BLaER1 (cell line): ENCODE results near the gene GPD1L.

Experiments used
- H3K27ac ChIP-seq: shearing (Covaris generic); formaldehyde crosslinking; 2 replicates; pipeline ENCODE4 v1.8.1; 2022
- H3K27me3 ChIP-seq: shearing (Covaris generic); formaldehyde crosslinking; 2 replicates; pipeline ENCODE4 v1.8.1; 2022
- H3K36me3 ChIP-seq: shearing (Covaris generic); formaldehyde crosslinking; 2 replicates; pipeline ENCODE4 v1.8.1; 2022
- H3K4me1 ChIP-seq: shearing (Covaris generic); formaldehyde crosslinking; 2 replicates; pipeline ENCODE4 v1.8.1; 2022
- H3K4me2 ChIP-seq: shearing (Covaris generic); formaldehyde crosslinking; 2 replicates; pipeline ENCODE4 v1.8.1; 2022
- H3K4me3 ChIP-seq: shearing (Covaris generic); formaldehyde crosslinking; 2 replicates; pipeline ENCODE4 v1.8.1; 2022
- H3K9ac ChIP-seq: shearing (Covaris generic); formaldehyde crosslinking; 2 replicates; pipeline ENCODE4 v1.8.1; 2022
- H3K9me3 ChIP-seq: shearing (Covaris generic); formaldehyde crosslinking; 2 replicates; pipeline ENCODE4 v1.8.1; 2022
- H4K20me1 ChIP-seq: shearing (Covaris generic); formaldehyde crosslinking; 2 replicates; pipeline ENCODE4 v1.8.1; 2022
- Cebpa-rat ChIP-seq: shearing (Covaris generic); IDR thresholded peaks from 2 replicates; pipeline ENCODE4 v1.8.1; 2022

GPD1L gene

DNA sequence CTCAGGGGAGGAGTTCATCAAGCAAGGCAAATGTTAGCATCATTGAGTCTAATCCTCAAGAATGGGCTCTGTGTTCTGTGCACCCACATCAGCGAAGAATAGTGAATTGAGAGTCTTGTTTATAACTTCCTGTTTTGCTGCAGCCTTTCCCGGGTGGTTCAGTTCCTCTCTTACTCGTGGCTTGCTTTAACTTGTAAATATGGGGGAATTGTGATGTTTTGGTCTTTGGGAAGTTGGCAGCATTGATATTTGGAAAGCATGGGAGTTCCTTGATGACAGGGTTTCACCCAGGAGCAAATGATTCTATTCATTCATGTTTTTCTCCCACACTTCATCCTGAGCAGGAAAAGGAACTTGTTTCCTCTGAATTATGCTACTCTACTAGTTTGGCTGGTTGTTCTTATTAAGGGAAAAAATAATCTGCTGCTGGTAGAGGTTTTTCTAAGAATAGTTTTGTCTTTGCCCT is 40.4 kb downstream of the GPD1L start:
- H3K4me2 ChIP-seq, result peak overlapping the region; percentile 45
- peak overlapping the region; percentile 18; the same call in 1 of the 2 replicates for H3K27ac ChIP-seq
- H3K9ac ChIP-seq, result no peak overlapping the region

DNA sequence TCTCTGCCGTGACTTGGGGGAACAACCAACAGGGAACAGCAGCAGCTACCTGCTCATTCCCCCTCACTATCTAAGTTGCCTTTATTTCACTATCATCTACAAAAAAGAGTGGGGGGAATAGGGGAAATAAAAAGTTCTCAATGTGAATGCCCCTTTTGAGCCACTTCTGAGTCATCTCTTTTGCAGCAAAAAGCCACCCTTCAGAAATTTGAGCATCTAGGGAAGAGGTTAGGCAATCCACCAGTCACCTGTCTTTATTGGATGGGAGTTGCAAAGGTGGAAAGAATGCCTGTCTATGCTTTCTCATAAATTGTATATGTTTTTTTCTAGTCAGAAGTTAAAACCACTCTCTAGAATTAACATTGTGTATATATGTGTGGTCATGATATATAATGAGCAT is 41.1 kb downstream of the GPD1L start:
- Histone ChIP-seq H3K4me2 (no peak overlapping the region), H4K20me1 (no peaks in the 10 kb centered on the region), H3K27ac (no peak overlapping the region), H3K9ac (no peak overlapping the region), H3K9me3 (no peaks in the 10 kb centered on the region), H3K4me1 (peaks cover 22% of the 10 kb centered on the region), H3K27me3 (no peaks in the 10 kb centered on the region), H3K4me3 (no peak overlapping the region), H3K36me3 (peaks cover 50% of the 10 kb centered on the region)
- TF ChIP-seq Cebpa-rat, result no peak

More for the DNA sequence above, 40.4 kb downstream of the GPD1L start:
- Histone ChIP-seq H3K9me3 (no peaks in the 10 kb centered on the region), H3K27me3 (no peaks in the 10 kb centered on the region), H3K36me3 (peaks cover 47% of the 10 kb centered on the region), H4K20me1 (no peaks in the 10 kb centered on the region), H3K4me1 (peaks cover 22% of the 10 kb centered on the region), H3K4me3 (no peak overlapping the region)
- TF ChIP-seq Cebpa-rat, result no peak

- Histone ChIP-seq H3K36me3 (peaks cover 54% of the 10 kb centered on the region), H4K20me1 (no peaks in the 10 kb centered on the region), H3K27me3 (no peaks in the 10 kb centered on the region), H3K4me3 (no peak overlapping the region), H3K9me3 (no peaks in the 10 kb centered on the region), H3K4me2 (no peak overlapping the region), H3K9ac (no peak overlapping the region), H3K27ac (no peak overlapping the region), H3K4me1 (peaks cover 22% of the 10 kb centered on the region)
- TF ChIP-seq Cebpa-rat, result no peak
Measured at GRCh38 chr3:32147933-32148332, 41.5 kb downstream of the GPD1L start.

GRCh38 chr3:32148351-32148750 is 41.9 kb downstream of the GPD1L start:
- Histone ChIP-seq H3K9ac (no peak overlapping the region), H3K4me3 (no peak overlapping the region), H3K27ac (no peak overlapping the region), H4K20me1 (no peaks in the 10 kb centered on the region), H3K27me3 (no peaks in the 10 kb centered on the region), H3K4me2 (no peak overlapping the region), H3K4me1 (peaks cover 22% of the 10 kb centered on the region), H3K9me3 (no peaks in the 10 kb centered on the region), H3K36me3 (peaks cover 57% of the 10 kb centered on the region)
- TF ChIP-seq Cebpa-rat, result no peak

DNA sequence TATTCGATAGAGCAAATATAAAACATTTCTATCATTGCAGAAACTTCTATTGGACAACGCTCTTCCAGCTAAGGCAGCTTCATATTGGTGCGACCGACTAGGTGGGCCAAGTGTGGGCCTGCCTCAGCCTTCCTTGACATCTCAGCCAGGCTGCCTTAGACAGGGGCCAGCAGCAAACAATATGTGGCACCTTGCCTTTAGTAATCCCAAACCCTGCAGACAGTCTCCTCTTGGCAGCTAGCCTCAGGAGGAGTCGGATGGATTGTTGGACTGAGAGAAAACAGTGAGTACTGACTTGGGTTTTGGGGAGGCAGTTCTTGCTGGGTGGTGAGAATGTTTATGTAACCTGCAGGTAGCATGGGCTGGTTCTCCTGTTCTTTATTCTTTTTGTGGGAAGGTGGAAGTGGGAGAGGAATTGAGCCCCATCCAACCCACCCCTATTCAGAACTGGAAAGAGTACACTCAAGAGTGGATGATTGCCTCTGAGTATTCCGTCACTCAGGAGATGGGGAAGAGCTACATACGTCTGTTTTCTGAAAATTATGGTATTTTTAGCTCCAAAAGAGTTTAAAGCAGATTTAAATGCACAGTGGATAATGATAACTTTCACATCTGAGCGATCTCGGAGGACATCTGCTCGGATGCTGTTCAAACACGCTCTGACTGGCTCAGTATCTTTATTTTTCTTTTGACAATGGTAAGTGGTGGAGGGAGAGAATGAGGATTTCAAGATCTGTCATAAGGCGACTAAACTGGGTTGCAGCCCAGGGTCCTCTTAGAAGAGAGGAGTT is 47.2 kb downstream of the GPD1L start:
- no peaks in the 10 kb centered on the region for H3K27me3 ChIP-seq

GRCh38 chr3:32154205-32154579 is 47.8 kb downstream of the GPD1L start:
- H3K4me1 ChIP-seq, result no peaks in the 10 kb centered on the region
- no peaks in the 10 kb centered on the region for H3K27me3 ChIP-seq
- peaks cover 69% of the 10 kb centered on the region for H3K36me3 ChIP-seq
- no peaks in the 10 kb centered on the region for H4K20me1 ChIP-seq
- no peak overlapping the region for H3K9ac ChIP-seq
- TF ChIP-seq Cebpa-rat, result no peak
- no peak overlapping the region for H3K4me2 ChIP-seq
- 0 out of 2 replicates have a peak, but pooled peaks cover 3% of the 10 kb centered on the region for H3K9me3 ChIP-seq
- no peak overlapping the region for H3K27ac ChIP-seq
- H3K4me3 ChIP-seq, result no peak overlapping the region

More for the DNA sequence above, 47.2 kb downstream of the GPD1L start:
- Histone ChIP-seq H3K9ac (no peak overlapping the region), H3K4me1 (no peaks in the 10 kb centered on the region), H4K20me1 (no peaks in the 10 kb centered on the region), H3K36me3 (peaks cover 69% of the 10 kb centered on the region), H3K4me2 (no peak overlapping the region), H3K27ac (no peak overlapping the region), H3K9me3 (no peaks in the 10 kb centered on the region), H3K4me3 (no peak overlapping the region)
- TF ChIP-seq Cebpa-rat, result no peak

DNA sequence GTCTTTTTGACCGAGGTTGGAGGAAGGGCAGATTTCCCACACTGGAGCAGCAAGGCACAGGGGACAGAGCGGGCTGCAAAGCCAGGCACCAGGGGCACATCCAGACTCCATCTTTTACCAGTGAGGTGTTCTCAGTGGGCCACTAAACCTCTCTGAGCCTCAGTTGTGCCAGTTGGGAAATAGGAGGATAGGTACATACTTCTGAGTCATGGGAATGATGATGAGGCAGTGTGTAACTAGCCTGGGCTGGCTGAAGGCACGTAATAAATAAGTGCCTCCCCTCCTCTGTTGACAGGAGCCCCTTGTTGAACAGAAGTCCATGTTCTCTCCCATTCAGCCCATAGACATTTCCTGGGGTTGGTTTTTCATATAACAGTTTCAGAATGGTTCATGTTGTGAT is 48.7 kb downstream of the GPD1L start:
- H4K20me1 ChIP-seq, result no peaks in the 10 kb centered on the region
- no peak overlapping the region for H3K4me3 ChIP-seq
- H3K27me3 ChIP-seq, result no peaks in the 10 kb centered on the region
- H3K9ac ChIP-seq, result no peak overlapping the region
- peaks cover 65% of the 10 kb centered on the region for H3K36me3 ChIP-seq
- no peak overlapping the region for H3K4me2 ChIP-seq
- no peak for TF ChIP-seq Cebpa-rat
- no peaks in the 10 kb centered on the region for H3K4me1 ChIP-seq
- 0 out of 2 replicates have a peak, but pooled peaks cover 3% of the 10 kb centered on the region for H3K9me3 ChIP-seq
- no peak overlapping the region for H3K27ac ChIP-seq

DNA sequence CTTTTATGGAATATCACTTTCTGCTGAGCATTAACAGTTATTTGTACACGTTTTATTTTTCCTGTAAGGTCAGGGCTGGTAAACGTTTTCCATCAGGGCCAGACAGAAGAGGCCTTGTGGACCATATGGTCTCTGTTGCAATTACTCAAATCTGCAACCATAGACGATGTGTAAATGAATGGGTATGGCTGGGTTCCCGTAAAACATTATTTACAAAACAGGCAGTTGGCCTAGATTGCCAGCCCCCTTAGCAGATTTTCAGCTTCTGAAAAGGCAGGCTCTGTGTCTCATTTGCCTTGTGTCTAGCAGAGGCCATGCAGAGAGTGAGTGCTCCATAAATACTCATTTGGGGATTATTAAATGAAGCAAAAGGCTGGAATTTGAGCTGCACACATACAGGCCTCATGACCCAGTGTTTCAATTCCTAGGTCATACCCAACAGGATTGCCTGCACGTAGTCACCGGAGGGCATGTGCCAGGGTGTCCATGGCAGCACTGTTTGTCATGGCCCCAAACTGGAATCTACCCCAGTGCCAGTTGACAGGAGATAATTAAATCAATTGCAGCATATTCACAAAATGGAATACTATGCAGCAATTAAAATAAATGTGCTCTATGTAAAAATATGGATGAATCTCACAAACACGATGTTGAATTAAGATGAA is 51.3 kb downstream of the GPD1L start:
- H3K4me2 ChIP-seq, result no peak overlapping the region
- H3K36me3 ChIP-seq, result peaks cover 55% of the 10 kb centered on the region
- 0 out of 2 replicates have a peak, but pooled peaks cover 3% of the 10 kb centered on the region for H3K9me3 ChIP-seq
- H3K27me3 ChIP-seq, result no peaks in the 10 kb centered on the region
- H4K20me1 ChIP-seq, result no peaks in the 10 kb centered on the region
- no peak for TF ChIP-seq Cebpa-rat
- H3K9ac ChIP-seq, result no peak overlapping the region
- H3K27ac ChIP-seq, result no peak overlapping the region
- no peak overlapping the region for H3K4me3 ChIP-seq
- no peaks in the 10 kb centered on the region for H3K4me1 ChIP-seq

DNA sequence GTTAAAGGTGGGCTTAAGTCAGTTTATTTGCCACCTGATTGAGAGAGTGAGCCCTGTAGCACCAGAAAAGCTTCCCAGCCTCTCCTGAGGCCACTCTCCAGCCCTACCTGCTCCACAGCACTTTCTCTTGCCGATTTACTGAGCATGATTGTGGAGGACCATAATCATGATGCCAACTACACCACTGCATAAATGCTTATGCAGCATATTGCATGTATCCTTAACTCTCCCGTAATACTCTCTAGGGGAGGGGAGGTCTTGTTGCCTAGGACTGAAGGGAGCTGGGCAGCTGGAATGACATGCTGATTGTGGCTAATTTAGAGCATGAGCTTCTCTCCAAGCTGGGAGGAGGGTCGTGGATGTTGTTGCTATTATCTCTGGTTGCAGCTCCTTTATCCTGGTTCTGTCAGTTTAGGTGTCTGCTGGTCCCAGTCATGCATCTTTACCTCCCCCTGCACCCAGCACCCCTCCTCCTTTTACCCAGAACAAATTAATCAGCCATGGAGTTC is 54.3 kb downstream of the GPD1L start:
- Histone ChIP-seq H3K9me3 (0 out of 2 replicates have a peak, but pooled peaks cover 3% of the 10 kb centered on the region), H4K20me1 (no peaks in the 10 kb centered on the region), H3K27ac (no peak overlapping the region), H3K4me1 (no peaks in the 10 kb centered on the region), H3K27me3 (no peaks in the 10 kb centered on the region), H3K4me3 (no peak overlapping the region), H3K9ac (no peak overlapping the region), H3K36me3 (peaks cover 56% of the 10 kb centered on the region), H3K4me2 (no peak overlapping the region)
- no peak for TF ChIP-seq Cebpa-rat

DNA sequence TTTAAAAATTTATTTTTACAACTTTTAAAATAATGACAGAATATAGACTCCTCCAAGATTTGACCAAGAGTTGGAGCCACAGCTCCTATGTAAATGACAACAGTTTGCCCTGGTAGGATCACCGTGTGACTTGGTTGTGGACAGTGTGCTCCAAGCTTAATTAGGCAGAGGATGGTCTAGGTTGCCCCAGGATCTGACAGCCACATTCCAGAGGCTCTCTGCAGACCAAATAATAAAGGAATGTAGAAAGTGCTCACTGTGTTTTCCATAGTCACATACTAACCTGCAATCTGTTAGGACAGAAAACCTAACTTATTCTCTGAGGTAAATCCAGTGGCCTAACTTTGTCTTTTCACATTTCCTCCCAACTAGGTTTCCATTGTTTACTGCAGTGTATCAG is 59.0 kb downstream of the GPD1L start:
- no peaks in the 10 kb centered on the region for H3K27me3 ChIP-seq
- TF ChIP-seq Cebpa-rat, result no peak
- no peak overlapping the region for H3K27ac ChIP-seq
- H4K20me1 ChIP-seq, result no peaks in the 10 kb centered on the region
- no peaks in the 10 kb centered on the region for H3K4me1 ChIP-seq
- H3K9me3 ChIP-seq, result peaks cover 20% of the 10 kb centered on the region
- H3K9ac ChIP-seq, result no peak overlapping the region
- no peak overlapping the region for H3K4me2 ChIP-seq
- peaks cover 83% of the 10 kb centered on the region for H3K36me3 ChIP-seq
- H3K4me3 ChIP-seq, result no peak overlapping the region
